GDM1 (cell line): Measurements from ENCODE around the gene PDIK1L.

Experiments used
- DNase-seq: peaks from one replicate; lab custom pipeline; 2025; lab: John Stamatoyannopoulos, UW

PDIK1L gene

DNA sequence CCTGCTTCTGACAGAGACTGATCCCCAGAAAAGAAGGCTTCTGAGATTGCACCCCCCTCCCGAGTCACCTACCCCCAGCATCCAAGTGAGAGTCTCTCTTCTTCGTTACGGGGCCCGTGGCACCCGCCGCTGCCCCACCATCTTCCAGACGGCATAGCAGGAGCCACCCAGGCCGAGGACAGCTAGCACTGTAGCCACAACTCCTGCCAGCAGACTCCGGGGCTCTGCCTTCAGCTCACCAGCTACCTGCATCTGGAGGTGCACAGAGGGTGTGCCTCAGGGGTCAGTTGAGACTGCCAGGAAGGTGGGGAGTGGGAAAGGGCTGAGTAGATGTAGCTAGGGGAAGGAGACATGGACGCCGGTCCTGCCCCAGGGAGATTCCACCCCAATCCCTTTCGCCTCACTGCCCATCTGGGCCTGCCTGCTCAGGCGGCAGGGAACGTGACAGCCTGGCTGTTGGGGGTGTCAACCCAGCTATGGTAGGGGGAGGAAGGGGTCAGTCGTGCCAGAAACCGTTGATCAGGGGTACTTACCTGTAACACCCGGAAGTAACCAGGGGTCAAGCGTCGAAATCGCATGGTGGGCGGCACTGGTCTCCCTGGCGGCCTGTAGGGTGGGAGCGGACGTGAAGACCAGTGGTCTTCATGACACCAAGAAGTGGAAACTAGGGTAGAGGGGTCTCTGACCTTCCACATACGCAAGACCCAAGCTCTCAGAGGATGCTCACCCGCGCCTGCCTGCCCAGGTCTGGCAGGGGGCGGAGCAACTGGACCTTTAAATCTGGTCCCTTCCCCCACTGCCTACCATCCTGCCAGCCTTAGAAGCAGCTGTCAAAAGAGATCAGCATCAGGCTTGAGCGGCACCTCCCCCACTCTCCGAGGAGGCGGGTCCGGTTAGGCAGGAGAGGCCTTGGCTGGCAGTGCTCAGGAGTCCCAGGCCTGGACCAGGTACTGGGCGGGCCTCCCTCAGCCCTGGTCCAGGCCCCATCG is 59.8 kb downstream of the PDIK1L start, which contains the start of gene ZNF593OS:
Gene ZNF593OS (minus strand): TSS at position 749 of the 989 bp plus-strand sequence. CDS start 171 bp downstream, at position 578.
- no peak for DNase-seq
